H1 (cell line): ENCODE measurements around the gene ASTN2.

Source experiments
- BRCA1 ChIP-seq: IDR thresholded peaks from 2 replicates; pipeline ENCODE4 v1.6.1; 2012; ENCODE audit warnings: low read depth, low read length, improper control_type of control experiment
- CTCF ChIP-seq, 3 experiments: IDR thresholded peaks; 1 replicate in 2 of 3; 2 replicates in 1 of 3; pipeline versions ENCODE4 v1.5.1 to v1.6.1; 2011; ENCODE audit warnings: low read length in 3 of 3, mild to moderate bottlenecking in 3 of 3, inconsistent platforms in 2 of 3, low read depth in 1 of 3, moderate library complexity in 1 of 3; ENCODE audit not compliant: insufficient read depth in 1 of 3; ENCODE audit errors: control extremely low read depth in 1 of 3
- EP300 ChIP-seq, 2 experiments: IDR thresholded peaks; 1 replicate in 1 of 2; 2 replicates in 1 of 2; pipeline ENCODE4 v1.6.1; 2011 to 2012; ENCODE audit warnings: low read depth in 2 of 2, low read length in 2 of 2, mild to moderate bottlenecking in 2 of 2, borderline replicate concordance in 1 of 2, inconsistent platforms in 1 of 2, moderate library complexity in 1 of 2
- JUN ChIP-seq: IDR thresholded peaks from 2 replicates; pipeline ENCODE4 v1.6.1; 2011; ENCODE audit warnings: low read depth, mild to moderate bottlenecking, improper control_type of control experiment, low read length
- JUND ChIP-seq: IDR thresholded peaks from 2 replicates; pipeline ENCODE4 v1.6.1; 2011; ENCODE audit warnings: mild to moderate bottlenecking, improper control_type of control experiment, low read length
- KDM1A ChIP-seq: fragments of 200-600, 300-600 bp; sonication (generic); IDR thresholded peaks from 2 replicates; pipeline ENCODE4 v1.7.1; 2016; ENCODE audit warnings: mild to moderate bottlenecking, low read length, borderline replicate concordance
- KDM4A ChIP-seq: IDR thresholded peaks from one replicate; pipeline ENCODE4 v1.7.1; 2012; ENCODE audit warnings: low read depth, mild to moderate bottlenecking, moderate library complexity, low read length, inconsistent platforms; ENCODE audit not compliant: severe bottlenecking
- POLR2A ChIP-seq, 2 experiments: IDR thresholded peaks; 1 replicate in 1 of 2; 2 replicates in 1 of 2; pipeline ENCODE4 v1.6.1; 2011; ENCODE audit warnings: low read depth in 2 of 2, low read length in 2 of 2, mild to moderate bottlenecking in 2 of 2; ENCODE audit errors: control extremely low read depth in 1 of 2
- RAD21 ChIP-seq, 2 experiments: IDR thresholded peaks in 1 of 2; conservative IDR thresholded peaks in 1 of 2; 2 replicates each; pipeline ENCODE4 v1.6.1; 2011; ENCODE audit warnings: low read depth in 2 of 2, low read length in 2 of 2, improper control_type of control experiment in 1 of 2, inconsistent platforms in 1 of 2, mild to moderate bottlenecking in 1 of 2, moderate library complexity in 1 of 2
- SIN3A ChIP-seq, 2 experiments: IDR thresholded peaks in 1 of 2; conservative IDR thresholded peaks in 1 of 2; 2 replicates each; pipeline ENCODE4 v1.6.1; 2011 to 2012; ENCODE audit warnings: low read length in 2 of 2, improper control_type of control experiment in 1 of 2, low read depth in 1 of 2, mild to moderate bottlenecking in 1 of 2
- SUZ12 ChIP-seq: fragments of 200-600 bp; sonication (generic); IDR thresholded peaks from 2 replicates; pipeline ENCODE4 v1.6.1; 2012; ENCODE audit warnings: mild to moderate bottlenecking, inconsistent platforms, low read length, moderate library complexity, mixed read lengths
- TBP ChIP-seq: IDR thresholded peaks from 2 replicates; pipeline ENCODE4 v1.6.1; 2011; ENCODE audit warnings: low read depth, low read length, improper control_type of control experiment

DNA sequence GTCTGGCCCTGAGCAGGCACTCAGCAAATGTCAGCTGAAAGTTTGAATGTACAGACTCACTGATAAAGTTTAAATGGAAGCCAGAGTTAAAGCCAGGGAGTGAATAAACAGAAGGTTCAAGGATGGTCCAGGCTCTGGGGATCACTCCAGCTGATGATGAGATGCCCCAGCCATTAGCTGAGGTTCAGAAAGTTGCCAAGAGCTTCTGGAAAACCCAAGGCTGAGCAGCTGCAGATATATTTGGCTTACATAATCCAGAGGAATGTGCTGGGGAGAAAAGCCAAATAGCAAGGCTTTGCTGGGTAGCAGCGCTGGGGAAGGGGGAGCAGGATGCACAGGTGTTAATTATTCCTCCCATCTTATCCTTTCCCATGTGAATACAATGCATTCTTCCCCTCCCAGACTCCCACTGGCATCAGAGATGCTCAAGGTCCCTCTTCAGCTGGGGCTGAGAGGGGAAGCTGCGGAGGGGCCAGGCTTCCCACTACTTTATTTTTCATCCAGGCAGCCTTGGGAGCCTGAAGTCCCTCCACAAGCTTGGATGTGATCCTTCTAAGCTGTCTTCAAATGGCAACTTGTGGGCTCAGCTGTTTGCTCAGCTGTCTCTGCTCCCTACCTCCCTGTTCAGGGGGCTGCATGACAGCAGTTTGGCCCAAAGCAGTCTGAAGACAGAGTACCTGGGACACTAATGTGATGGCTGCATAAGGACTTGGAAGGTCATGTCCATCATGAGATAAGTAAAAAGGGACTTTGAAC, 386.6 kb downstream of the ASTN2 start:
- TF ChIP-seq KDM1A (no peak), CTCF (IDR thresholded peaks at IDR 0.05; ENCODE audit: control extremely low read depth in 1 of 3, insufficient read depth in 1 of 3, low read depth in 1 of 3, low read length in 3 of 3) (no peak), BRCA1 (no peak), TBP (no peak), JUN (no peak), SUZ12 (no peak), RAD21 (IDR thresholded peaks at IDR 0.05 in 1 of 2, conservative IDR thresholded peaks at IDR 0.05 in 1 of 2; ENCODE audit: low read depth in 2 of 2, low read length in 2 of 2) (no peak), POLR2A (IDR thresholded peaks at IDR 0.05; ENCODE audit: control extremely low read depth in 1 of 2, low read depth in 2 of 2, low read length in 2 of 2) (no peak), KDM4A (no peak), SIN3A (conservative IDR thresholded peaks at IDR 0.05 in 1 of 2, IDR thresholded peaks at IDR 0.05 in 1 of 2; ENCODE audit: low read depth in 1 of 2, low read length in 2 of 2) (no peak), EP300 (IDR thresholded peaks at IDR 0.05; ENCODE audit: borderline replicate concordance in 1 of 2, low read depth in 2 of 2, low read length in 2 of 2) (no peak), JUND (no peak)
